Rectal smooth muscle tissue (tissue), 1 donor: Measurements from ENCODE around the gene IAH1.
"Not testable (repeated sequence)": the region's sequence is repeated elsewhere in the genome, so short reads cannot be mapped to it uniquely, and the experiment has no call there.

Experiments
- H3K27ac ChIP-seq: one replicate; pipeline ENCODE4 v1.7.0; 2013; ENCODE audit warnings: low read depth, low read length, inconsistent platforms
- H3K27me3 ChIP-seq: one replicate; pipeline ENCODE4 v1.7.0; 2013; ENCODE audit warnings: low read length; ENCODE audit not compliant: control insufficient read depth, insufficient read depth
- H3K36me3 ChIP-seq: one replicate; pipeline ENCODE4 v1.7.0; 2013; ENCODE audit warnings: low read length; ENCODE audit not compliant: control insufficient read depth, insufficient read depth
- H3K4me1 ChIP-seq: one replicate; pipeline ENCODE4 v1.7.0; 2013; ENCODE audit warnings: low read length; ENCODE audit not compliant: control insufficient read depth, insufficient read depth
- H3K4me3 ChIP-seq: one replicate; pipeline ENCODE4 v1.7.0; 2013; ENCODE audit warnings: low read length
- H3K9ac ChIP-seq: one replicate; pipeline ENCODE4 v1.7.0; 2013; ENCODE audit warnings: low read length

IAH1 gene

DNA sequence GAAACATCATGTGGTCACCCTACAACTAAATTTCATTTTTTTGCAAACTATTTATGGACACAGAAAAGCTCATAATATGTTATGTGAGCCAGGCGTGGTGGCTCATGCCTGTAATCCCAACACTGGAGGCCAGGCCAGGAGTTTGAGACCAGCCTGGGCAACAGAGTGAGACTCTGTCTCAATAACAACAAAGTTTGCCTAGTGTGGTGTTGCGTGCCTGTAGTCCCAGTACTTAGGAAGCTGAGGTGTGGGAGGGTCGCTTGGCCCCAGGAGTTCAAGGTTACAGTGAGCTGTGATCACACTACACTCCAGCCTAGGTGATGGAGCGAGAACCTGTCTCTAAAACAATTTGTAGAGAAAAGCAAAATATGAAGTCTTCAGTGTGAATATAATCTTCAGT, 5.8 kb downstream of the IAH1 start:
- H3K4me1 ChIP-seq: peaks cover 3% of the 10 kb centered on the region
- H3K4me3 ChIP-seq: no peak overlapping the region
- H3K9ac ChIP-seq: no peak overlapping the region
- H3K27me3 ChIP-seq: no peaks in the 10 kb centered on the region
- H3K27ac ChIP-seq: no peak overlapping the region
- H3K36me3 ChIP-seq: peaks cover 40% of the 10 kb centered on the region

DNA sequence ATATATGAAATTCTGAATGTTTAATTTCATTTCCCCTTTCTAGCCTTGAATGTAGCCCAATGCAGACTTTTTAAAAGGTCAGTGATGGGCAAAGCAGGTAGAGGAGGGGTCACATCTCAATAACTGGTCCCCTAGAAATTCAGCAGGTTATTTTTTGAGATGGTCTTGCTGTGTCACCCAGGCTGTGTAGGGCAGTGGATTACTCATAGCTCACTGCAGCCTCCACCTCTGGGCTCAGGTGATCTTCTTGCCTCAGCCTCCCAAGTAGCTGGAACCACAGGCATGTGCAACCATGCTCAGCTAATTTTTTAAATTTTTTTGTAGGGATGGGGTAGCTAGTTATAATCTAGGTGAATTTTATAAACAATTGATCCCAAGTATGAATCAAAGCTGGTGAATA, 8.8 kb downstream of the IAH1 start:
- Histone ChIP-seq H3K9ac (no peak overlapping the region), H3K27ac (no peak overlapping the region), H3K27me3 (no peaks in the 10 kb centered on the region), H3K4me3 (no peak overlapping the region), H3K4me1 (no peaks in the 10 kb centered on the region), H3K36me3 (peaks cover 59% of the 10 kb centered on the region)

DNA sequence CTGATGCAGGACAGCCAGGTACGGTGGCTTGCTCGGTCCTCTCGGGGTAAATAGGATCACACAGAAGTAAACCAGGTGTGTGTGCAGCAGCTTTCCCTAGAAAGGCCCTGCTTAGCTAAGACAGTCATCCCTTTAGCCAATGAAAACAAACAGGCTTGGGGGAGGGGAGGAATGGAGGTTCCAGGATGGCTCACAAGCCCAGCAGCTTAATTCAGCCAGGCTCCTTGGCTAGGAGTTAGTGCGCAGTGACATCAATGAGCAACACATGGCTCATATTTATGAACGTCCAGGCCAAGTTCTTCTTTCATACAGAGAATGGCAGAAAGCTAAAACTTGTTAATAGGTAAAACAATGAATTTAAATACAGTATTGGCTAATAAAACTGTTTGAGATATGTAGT, 10.2 kb downstream of the IAH1 start:
- Histone ChIP-seq H3K4me3 (no peak overlapping the region), H3K9ac (no peak overlapping the region), H3K36me3 (peaks cover 62% of the 10 kb centered on the region), H3K27ac (no peak overlapping the region), H3K4me1 (no peaks in the 10 kb centered on the region), H3K27me3 (no peaks in the 10 kb centered on the region)

DNA sequence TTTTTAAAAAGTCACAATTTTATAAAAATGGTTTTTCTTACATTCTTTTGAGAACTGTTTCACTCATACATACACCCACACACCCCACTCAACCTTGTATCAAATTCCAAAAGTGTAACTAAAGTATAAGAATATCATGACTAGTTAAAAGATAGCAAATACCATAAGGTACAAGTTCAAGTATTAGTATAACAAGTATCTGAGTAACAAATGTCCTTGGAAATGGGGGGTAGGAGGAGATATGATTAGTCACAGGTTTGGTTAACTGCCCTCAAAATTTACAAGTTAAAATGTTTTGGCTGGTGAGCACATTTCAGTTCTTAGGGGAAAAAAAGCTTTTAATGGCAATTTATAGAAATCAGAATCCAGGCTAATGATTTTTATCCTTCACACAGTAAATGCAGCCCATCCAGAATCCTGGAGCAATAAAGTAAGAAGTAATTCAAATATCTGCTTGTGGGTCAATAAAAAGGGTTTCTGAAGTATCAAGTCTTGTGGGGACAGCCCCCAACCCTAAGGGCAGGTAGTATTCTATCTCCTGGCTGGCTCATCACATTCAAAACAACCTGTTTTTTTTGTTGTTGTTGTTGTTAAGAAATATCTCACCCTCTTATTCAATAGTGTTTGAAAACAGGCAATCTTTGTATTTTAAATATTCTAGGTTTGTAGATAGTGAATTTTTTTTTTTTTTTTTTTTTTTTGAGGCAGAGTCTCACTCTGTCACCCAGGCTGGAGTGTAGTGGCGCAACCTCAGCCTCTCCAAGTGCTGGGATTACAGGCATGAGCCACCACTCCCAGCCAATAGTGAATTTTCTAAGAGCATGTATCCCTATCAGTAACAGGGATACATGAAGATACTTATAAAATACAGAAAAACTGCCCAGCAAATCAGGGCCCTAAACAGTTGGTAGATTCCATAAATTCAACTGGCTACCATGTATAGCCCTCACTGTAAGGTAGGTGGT, 14.5 kb downstream of the IAH1 start:
- no peaks in the 10 kb centered on the region for H3K4me1 ChIP-seq
- peaks cover 53% of the 10 kb centered on the region for H3K36me3 ChIP-seq
- no peak overlapping the region for H3K4me3 ChIP-seq
- H3K27me3 ChIP-seq: no peaks in the 10 kb centered on the region
- no peak overlapping the region for H3K27ac ChIP-seq
- no peak overlapping the region for H3K9ac ChIP-seq

DNA sequence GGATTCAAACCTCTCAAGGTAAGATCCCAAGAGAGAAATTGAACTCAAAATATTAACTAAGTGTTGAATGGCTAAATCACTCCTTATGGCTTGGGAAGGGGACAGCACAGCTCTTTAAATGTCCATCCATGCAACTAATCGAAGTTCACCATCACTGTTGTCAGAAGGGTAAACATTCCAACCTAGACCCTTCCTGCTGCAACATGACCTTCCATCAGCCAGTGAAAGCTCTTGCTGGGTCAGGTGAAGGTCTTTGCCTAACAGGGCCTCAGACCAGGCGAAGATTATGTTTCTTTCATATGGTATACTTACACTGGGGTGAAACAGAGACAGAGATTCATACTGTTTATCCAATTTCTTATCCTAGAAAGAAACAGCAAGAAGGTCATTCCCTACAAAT, 16.4 kb downstream of the IAH1 start:
- no peaks in the 10 kb centered on the region for H3K4me1 ChIP-seq

DNA sequence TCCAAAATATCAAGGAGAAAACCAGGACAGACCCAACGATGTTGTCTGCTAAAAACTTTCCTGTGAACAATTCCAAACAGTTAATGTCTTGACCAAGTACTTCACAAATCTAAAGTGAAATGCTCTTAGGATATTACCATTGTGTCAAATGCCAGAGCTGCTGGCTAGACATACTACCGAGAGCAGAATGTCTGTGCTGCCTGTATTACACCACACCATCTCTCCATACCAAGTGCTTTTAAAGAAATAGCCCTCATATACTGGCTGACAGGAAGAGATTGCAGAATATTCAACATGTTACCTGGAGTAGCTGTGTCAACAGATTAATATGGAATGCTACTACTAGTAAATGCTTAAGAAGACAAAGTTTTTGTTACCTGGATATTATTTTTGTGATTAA, 18.6 kb downstream of the IAH1 start:
- no peak overlapping the region for H3K9ac ChIP-seq
- no peaks in the 10 kb centered on the region for H3K4me1 ChIP-seq
- no peak overlapping the region for H3K4me3 ChIP-seq
- no peaks in the 10 kb centered on the region for H3K27me3 ChIP-seq
- peaks cover 35% of the 10 kb centered on the region for H3K36me3 ChIP-seq
- H3K27ac ChIP-seq: no peak overlapping the region

More for the DNA sequence above, 16.4 kb downstream of the IAH1 start:
- H3K36me3 ChIP-seq: peaks cover 42% of the 10 kb centered on the region
- no peak overlapping the region for H3K9ac ChIP-seq
- H3K27me3 ChIP-seq: no peaks in the 10 kb centered on the region
- no peak overlapping the region for H3K4me3 ChIP-seq
- H3K27ac ChIP-seq: no peak overlapping the region

DNA sequence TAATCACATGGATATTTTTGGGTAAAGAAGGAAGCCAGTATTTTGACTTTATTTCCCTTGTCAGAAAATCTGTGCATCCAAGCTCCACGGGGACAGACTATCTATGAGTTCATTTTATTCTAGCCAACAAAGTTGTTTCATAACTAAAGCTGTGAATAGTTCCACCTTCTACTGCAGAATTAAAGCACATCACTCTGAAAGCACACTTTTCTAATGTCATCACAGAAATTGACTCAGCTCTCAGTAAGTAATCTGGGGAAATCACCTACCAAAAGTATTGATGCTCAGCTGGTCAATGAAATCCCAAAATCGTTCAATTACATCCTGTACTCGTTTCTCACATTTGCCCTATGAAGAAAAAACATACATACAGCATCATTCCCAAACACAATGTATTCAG, 19.1 kb downstream of the IAH1 start:
- no peak overlapping the region for H3K27ac ChIP-seq
- peaks cover 30% of the 10 kb centered on the region for H3K36me3 ChIP-seq
- H3K27me3 ChIP-seq: no peaks in the 10 kb centered on the region
- no peak overlapping the region for H3K9ac ChIP-seq
- no peak overlapping the region for H3K4me3 ChIP-seq
- H3K4me1 ChIP-seq: no peaks in the 10 kb centered on the region

DNA sequence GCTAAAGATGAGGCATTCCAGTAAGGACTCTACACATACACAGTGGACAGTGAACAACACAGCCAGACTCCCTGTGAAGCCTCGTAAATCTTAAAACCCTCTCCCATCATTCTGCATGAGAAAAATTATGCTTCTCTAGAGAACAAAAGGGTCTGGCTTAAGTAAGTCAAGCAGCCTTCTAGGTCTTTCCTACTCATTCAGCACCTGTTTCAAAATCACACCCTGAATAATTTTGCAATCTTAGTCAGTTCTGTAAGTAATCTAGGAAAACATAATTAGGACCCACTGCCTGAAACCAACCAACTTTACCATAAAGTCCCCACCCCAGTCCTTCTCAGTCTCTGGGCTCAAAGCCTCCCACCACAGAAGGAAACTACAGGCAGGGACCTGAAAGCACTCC, 19.7 kb downstream of the IAH1 start:
- no peak overlapping the region for H3K9ac ChIP-seq
- no peak overlapping the region for H3K27ac ChIP-seq
- peaks cover 27% of the 10 kb centered on the region for H3K36me3 ChIP-seq
- H3K27me3 ChIP-seq: no peaks in the 10 kb centered on the region
- no peak overlapping the region for H3K4me3 ChIP-seq
- H3K4me1 ChIP-seq: no peaks in the 10 kb centered on the region

DNA sequence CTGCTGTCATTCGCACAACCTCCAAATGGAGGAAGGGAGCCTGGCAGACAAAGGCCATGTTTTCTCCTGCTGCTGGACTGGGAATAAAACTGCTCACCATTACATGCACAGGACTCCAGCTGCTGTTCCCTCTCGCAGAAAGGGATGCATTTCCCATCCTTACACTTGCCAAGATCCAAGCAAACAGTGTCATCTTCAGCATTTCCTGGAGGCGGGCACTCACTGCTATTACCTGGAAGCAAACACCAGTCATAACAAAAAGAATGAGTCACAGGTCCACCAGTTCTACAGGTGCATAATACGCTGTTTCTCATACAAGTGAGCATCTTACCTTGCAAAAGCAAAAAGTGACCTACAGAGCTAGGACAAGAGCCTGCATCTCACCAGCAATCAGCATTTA, 22.7 kb downstream of the IAH1 start:
- Histone ChIP-seq H3K27me3 (no peaks in the 10 kb centered on the region), H3K4me3 (no peak overlapping the region), H3K9ac (no peak overlapping the region), H3K27ac (no peak overlapping the region), H3K4me1 (no peaks in the 10 kb centered on the region), H3K36me3 (peaks cover 19% of the 10 kb centered on the region)

DNA sequence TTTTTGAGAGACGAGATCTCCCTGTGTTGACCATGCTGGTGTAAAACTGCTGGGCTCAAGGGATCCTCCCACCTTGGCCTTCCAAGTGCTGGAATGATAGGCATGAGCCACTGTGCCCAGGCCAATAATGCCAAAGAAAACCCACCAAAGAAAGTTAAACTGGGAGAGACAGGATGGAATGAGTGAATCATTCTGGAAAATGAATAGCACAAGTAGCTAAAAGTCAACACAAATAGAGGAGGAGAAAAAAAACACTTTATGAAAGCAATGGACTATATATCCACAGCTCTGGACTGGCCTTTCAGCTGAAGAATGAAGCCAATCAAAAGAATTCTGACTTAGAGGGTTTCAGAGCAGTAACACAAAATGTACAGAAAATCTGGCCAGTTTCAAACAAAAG, 23.9 kb downstream of the IAH1 start:
- Histone ChIP-seq H3K27ac (no peak overlapping the region), H3K9ac (no peak overlapping the region), H3K4me3 (no peak overlapping the region), H3K4me1 (no peaks in the 10 kb centered on the region), H3K27me3 (no peaks in the 10 kb centered on the region), H3K36me3 (peaks cover 22% of the 10 kb centered on the region)

DNA sequence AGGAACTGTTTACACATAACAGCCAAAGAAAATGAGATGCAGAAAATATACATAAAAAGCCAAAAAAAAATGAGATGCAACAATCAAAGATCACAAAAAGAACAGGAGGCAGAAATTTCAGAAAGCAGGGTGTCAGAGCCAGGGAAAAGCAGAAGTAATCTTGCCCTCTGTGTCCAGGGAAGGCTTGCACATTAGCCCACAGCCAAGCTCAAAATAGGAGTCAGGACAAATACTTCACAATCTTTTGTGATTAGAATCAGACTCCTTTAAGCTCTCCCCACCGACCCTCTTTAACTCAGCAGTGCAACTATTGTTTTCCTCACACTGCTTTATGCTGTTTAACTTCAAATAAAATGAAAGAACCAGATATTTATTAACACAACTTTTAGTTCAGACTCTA, 34.6 kb downstream of the IAH1 start:
- H3K36me3 ChIP-seq: peaks cover 9% of the 10 kb centered on the region
- H3K4me3 ChIP-seq: no peak overlapping the region
- H3K27ac ChIP-seq: no peak overlapping the region
- no peak overlapping the region for H3K9ac ChIP-seq
- no peaks in the 10 kb centered on the region for H3K27me3 ChIP-seq
- no peaks in the 10 kb centered on the region for H3K4me1 ChIP-seq

DNA sequence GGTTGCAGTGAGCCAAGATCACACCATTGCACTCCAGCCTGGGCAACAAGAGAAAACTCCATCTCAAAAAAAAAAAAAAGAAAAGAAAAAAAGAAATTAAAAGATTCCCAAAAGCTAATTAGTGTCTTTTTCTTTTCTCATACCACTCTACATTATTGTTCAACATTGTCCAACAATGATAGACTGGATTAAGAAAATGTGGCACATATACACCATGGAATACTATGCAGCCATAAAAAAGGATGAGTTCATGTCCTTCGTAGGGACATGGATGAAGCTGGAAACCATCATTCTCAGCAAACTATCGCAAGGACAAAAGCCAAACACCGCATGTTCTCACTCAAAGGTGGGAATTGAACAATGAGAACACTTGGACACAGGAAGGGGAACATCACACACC, 39.6 kb downstream of the IAH1 start:
- not testable (repeated sequence) for H3K9ac ChIP-seq, H3K4me3 ChIP-seq, H3K27me3 ChIP-seq, H3K4me1 ChIP-seq, H3K27ac ChIP-seq
- peaks cover 14% of the 10 kb centered on the region for H3K36me3 ChIP-seq

DNA sequence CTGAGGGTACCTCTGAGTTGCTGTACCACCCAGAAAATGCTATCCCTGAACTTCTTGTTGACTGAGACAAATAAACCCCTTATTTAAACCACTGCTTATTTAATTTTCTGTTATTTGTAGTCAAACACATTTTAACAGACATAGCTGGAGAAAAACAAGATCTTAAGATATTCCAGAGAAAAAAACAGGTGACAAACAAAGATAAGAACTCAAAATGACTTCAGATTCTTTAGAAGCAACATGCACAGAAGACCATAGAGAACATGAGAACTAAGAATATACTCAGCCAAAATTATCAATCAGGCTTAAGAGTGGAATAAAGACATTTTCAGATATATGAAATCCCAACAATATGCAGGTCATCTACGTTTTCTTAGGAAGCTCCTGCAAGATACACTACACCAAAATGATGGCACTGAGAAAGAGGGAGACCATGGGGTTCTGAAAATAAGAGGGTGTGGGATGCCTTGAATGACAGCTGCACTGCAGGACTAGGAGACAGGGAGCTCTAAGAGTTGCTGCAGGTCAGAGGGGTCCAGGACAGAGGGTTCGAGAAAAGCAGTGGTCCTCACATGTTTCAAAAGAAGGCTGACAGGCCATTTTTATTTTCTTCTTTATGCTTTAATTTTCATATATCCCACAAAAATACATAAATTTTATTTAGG, 42.9 kb downstream of the IAH1 start:
- H3K9ac ChIP-seq: no peak overlapping the region
- H3K36me3 ChIP-seq: peaks cover 25% of the 10 kb centered on the region
- no peak overlapping the region for H3K27ac ChIP-seq
- H3K4me1 ChIP-seq: no peaks in the 10 kb centered on the region
- no peak overlapping the region for H3K4me3 ChIP-seq
- no peaks in the 10 kb centered on the region for H3K27me3 ChIP-seq
